ENCODE results near the gene CDH12.

- TF ChIP-seq CTCF (IDR thresholded peaks at IDR 0.05; ENCODE audit: low read depth, low read length) (no peak), EZH2phosphoT487 (IDR thresholded peaks at IDR 0.05; ENCODE audit: low read depth) (no peak)
These were observed 973.0 kb downstream of the CDH12 start for GRCh38 chr5:21880164-21880563.
